NCI-H1694 treated with DMSO at 0.1 percent for 48 hours (cell line): ENCODE measurements around the gene CMIP.

ENCODE experiments used
- DNase-seq: peaks from one replicate; lab custom pipeline; 2025; lab: John Stamatoyannopoulos, UW

Gene CMIP

DNA sequence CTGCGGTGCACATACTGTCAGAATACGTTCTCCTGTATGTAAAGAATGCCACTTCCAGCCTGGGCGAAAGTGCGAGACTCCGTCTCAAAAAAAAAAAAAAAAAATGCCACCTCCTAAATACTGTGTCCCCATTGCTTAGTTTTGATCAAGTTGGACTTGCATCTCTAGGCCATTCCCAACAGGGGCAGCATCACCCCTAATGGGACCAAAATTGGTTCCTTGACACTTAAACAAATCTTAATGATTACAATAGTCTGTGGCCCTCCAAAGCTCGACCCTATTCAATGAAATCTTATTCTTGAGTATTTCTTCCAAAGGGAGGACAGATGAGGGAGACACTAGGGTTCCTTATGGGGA is 179.8 kb downstream of the CMIP start:
- DNase-seq: no peak

- DNase-seq: no peak
Measured at GRCh38 chr16:81624760-81625543, 180.3 kb downstream of the CMIP start.

GRCh38 chr16:81625544-81626153 is 181.0 kb downstream of the CMIP start:
- no peak for DNase-seq

DNA sequence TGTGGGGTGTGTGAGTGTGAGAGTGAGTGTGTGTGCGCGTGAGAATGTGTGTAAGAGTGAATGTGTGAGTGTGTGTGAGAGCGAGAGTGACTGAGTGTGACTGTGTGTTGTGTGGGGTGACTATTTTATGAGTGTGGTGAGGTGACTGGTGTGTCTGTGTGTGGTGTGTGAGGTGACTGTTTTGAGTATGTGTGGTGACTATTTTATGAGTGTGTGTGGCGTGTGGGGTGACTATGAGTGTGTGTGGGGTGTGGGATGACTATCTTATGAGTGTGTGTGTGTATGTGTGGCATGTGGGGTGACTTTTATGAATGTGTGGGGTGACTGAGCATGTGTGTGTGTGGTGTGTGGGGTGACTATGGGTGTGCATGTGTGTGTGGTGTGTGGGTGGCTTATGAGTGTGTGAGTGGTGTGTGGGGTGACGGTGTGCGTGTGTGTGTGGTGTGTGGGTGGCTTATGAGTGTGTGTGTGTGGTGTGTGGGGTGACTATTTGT is 181.6 kb downstream of the CMIP start:
- no peak for DNase-seq

DNA sequence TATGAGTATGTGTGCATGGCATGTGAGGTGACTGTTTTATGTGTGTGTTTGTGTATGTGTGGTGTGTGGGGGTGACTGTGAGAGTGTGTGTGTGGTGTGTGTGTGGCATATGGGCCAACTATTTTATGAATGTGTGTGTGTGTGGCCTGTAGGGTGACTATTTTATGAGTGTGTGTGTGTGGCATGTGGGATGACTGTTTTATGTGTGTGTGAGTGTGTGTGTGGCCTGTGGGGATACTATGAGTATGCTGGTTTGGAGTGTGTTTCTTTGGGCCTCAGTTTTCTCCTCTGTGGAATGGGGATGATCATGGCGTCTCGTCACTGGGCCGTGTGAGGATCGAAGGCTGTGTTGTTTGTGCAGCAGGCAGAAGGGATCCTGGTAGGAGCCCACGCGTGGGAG is 182.4 kb downstream of the CMIP start:
- no peak for DNase-seq

DNA sequence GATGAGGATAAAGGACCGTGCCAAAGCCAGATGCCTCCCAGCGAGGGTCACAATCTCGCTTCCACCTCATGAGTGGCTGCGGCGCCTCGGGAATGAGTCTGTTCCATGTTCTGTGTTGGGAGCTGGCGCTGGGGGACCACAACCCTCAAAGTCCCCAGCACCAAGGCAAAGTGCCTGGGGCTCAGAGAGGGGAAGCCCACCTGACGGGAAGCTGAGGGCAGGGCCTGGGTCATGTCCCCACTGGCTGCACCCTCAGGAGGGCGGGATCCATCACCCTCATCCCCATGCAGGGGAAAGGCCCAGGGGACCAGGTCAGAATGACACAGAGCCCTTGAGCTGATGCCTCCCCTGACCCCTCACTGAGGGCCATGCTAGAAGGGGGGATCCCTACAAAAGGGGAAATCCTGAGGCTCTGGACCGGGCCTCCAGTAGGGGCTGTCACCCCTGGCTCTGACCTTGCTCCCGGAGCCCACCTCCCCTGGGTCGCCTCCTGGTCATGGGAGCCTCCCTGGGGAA is 183.2 kb downstream of the CMIP start:
- DNase-seq: no peak

- DNase-seq: no peak
Measured at GRCh38 chr16:81629034-81629802, 184.6 kb downstream of the CMIP start.

GRCh38 chr16:81629896-81630634 is 185.5 kb downstream of the CMIP start:
- no peak for DNase-seq

DNA sequence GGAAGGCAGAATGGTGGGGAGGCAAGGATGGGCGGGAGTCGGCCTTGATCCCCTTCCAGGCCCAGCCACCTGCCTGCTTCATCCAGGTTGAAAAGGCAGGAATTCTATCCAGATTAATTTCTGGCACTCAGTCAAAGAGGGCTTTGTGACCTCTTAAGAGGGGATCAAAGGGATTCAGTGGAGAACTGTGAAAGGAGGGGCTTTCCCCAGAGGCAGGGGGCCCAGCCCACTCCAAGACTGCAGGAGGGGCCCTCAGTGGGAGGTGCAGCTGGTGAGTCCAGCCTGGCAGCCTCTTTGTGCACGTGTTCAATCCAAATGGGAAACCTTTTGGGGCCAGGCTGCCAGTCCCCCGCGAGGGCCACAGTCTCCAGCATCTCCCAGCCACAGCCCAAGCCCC is 186.0 kb downstream of the CMIP start:
- no peak for DNase-seq

GRCh38 chr16:81632392-81633146 is 188.0 kb downstream of the CMIP start:
- no peak for DNase-seq

- no peak for DNase-seq
Measured at GRCh38 chr16:81633147-81633619, 188.6 kb downstream of the CMIP start.

DNA sequence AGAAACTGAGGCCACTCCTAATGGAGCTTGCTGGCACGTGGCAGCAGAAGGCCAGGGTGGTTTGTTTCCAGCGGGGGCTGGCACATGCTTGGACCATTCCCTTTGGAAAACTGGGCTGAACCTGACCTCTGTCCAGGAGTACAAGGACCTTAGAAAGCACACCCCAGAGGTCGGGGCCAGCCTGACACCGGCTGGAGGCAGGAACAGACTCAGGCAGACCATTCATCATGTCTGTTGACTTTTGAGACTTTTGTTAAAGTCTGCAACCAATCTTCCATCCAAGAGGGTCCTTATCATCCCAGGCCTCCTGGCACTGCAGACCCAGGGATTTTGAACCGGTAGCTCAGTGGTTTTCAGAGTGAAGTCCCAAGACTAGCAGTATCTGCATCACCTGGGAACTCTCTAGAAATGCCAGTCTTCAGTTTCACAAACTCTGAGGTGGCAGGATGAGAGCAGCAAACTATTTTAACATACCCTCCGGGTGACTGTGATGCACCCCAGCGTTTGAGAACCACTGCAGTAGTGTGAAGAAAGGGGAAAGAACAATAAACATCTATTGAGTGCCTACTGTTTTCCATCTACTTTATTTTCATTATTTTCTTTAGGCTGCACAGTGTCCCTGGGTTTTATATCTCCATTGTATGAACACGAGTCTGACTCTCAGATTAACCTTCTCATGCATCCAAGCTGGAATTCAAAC is 189.2 kb downstream of the CMIP start:
- DNase-seq: no peak

GRCh38 chr16:81634380-81635062 is 189.9 kb downstream of the CMIP start:
- no peak for DNase-seq

DNA sequence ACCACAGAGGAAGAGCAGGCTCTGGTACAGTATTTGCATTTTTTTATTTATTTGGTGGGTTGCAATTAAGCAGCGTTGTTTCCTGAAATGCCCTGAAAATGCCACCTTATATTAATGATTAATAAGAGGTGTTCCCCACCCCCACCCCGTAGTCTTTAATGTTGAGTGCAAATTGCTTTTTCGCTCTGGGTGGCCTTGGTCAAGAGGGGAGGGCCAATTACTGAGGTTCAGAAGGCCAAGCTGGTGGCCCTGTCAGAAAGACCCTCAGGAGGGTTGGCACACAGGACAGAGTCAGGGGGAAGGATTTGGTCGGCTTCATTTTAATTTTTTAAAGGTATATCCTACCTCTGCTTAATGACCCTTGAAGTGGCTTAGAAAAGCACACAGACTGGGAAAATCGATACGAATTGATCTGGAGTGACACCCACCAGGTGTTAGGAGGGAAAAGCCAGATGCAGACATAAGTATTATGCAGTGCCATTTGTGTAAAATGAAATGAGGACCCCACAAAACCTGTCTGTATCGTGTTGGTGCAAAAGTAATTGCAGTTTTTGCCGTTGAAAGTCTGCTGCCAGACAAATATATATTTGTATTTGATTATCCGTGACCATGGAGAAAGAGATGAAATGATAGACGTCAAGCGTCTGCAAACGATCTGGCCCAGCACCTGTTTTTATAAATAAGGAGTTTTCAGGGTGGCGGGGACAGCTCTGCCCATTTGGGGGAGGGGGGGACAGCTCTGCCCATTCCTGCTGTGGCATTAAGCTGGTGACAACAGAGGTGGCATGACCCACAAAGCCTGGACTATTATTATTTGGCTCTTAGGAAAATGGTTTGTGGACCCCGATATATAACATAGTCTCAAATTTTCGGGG is 190.7 kb downstream of the CMIP start:
- no peak for DNase-seq

GRCh38 chr16:81636298-81636993 is 191.8 kb downstream of the CMIP start:
- DNase-seq: no peak

- no peak for DNase-seq
Measured at GRCh38 chr16:81637336-81638235, 193.0 kb downstream of the CMIP start.

DNA sequence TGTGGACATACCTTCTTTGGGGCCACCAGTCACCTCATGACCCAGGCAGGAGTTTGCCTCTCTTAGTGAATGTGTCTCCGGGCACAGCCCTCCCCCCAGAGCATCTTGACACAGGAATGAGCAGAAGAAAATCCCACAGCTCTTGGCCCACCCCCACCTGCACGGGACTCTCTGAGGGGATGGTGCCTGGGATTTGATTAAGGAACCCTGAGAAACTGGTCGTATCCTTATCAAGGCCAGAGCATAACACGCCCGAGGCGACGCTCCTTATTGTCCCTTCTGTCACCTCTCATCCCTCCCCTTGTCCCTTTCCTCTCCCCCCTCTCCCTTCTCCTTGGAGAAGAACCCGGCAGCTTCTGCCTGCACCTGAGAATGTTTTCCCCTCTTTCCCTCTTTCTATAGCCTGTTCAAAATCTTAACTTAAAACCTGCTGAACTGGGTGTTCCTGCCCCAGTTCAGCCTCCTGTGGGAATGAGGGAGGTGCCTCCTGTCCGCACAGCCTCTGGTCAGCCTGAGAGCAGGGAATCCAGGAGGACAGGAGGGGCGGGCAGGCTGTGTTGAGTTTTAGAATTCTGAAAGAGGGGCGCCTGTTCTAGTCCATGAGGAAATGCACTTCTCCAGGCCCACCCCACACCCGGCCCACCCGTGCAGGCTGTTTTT is 193.8 kb downstream of the CMIP start:
- DNase-seq: no peak
